A673 (cell line): Measurements from ENCODE around the gene KIF12. TPM values are rescaled to one million over a fixed set of nuclear protein-coding genes. Genes with fewer than 3 reads are reported as not detected.

Source experiments
- BruUV-seq: library from RNA; stranded (reverse); fragments of 400-500 nt; replicated peaks from 2 replicates; lab custom pipeline; 2021; lab: Mats Ljungman, UMichigan
- CTCF ChIA-PET: fragments of 300-600 bp; sonication (Branson Sonifier 250); formaldehyde crosslinking; loops from one replicate; lab custom pipeline; 2022; ENCODE audit warnings: antibody characterized with exemption; lab: Charles Lee
- POLR2A ChIA-PET: fragments of 300-600 bp; sonication (Branson Sonifier 250); formaldehyde crosslinking; loops from one replicate; lab custom pipeline; 2022; ENCODE audit warnings: antibody characterized with exemption; ENCODE audit not compliant: low non-redundant PET; lab: Charles Lee
- DNase-seq: peaks from one replicate; pipeline ENCODE4 v3.0.0-alpha.2; 2015; ENCODE audit warnings: low spot score
- H3K27ac ChIP-seq: fragments of 200-600 bp; sonication (generic); 2 replicates; pipeline ENCODE4 v1.5.1; 2016; ENCODE audit warnings: mixed run types, low read depth, mild to moderate bottlenecking, mixed read lengths, antibody characterized with exemption, low read length; ENCODE audit not compliant: poor library complexity, severe bottlenecking
- H3K27me3 ChIP-seq: fragments of 200-600 bp; sonication (generic); replicated peaks from 2 replicates; pipeline ENCODE4 v1.6.1; 2017; ENCODE audit warnings: mixed run types, low read depth, mild to moderate bottlenecking, mixed read lengths, antibody characterized with exemption, low read length; ENCODE audit not compliant: insufficient read depth, poor library complexity
- H3K36me3 ChIP-seq: fragments of 200-600 bp; sonication (generic); 2 replicates; pipeline ENCODE4 v1.6.1; 2016; ENCODE audit warnings: mixed run types, mild to moderate bottlenecking, mixed read lengths, antibody characterized with exemption, low read length; ENCODE audit not compliant: insufficient read depth, poor library complexity, severe bottlenecking
- H3K4me1 ChIP-seq: fragments of 200-600 bp; sonication (generic); 2 replicates; pipeline ENCODE4 v1.6.1; 2017; ENCODE audit warnings: mixed run types, mild to moderate bottlenecking, mixed read lengths, antibody characterized with exemption, low read length; ENCODE audit not compliant: insufficient read depth, poor library complexity, severe bottlenecking
- H3K4me3 ChIP-seq: fragments of 200-600 bp; sonication (generic); 2 replicates; pipeline ENCODE4 v1.5.1; 2016; ENCODE audit warnings: low read depth, mixed run types, mild to moderate bottlenecking, mixed read lengths, low read length; ENCODE audit not compliant: poor library complexity, severe bottlenecking
- H3K9me3 ChIP-seq: fragments of 200-600 bp; sonication (generic); 2 replicates; pipeline ENCODE4 v1.6.1; 2016; ENCODE audit warnings: mixed run types, low read depth, mild to moderate bottlenecking, mixed read lengths, antibody characterized with exemption, low read length; ENCODE audit not compliant: poor library complexity, severe bottlenecking
- EZH2 ChIP-seq: fragments of 200-600 bp; sonication (generic); IDR thresholded peaks from 2 replicates; pipeline ENCODE4 v1.6.1; 2017; ENCODE audit warnings: borderline replicate concordance, low read depth, mild to moderate bottlenecking, mixed read lengths, antibody characterized with exemption, low read length; ENCODE audit not compliant: poor library complexity, severe bottlenecking
- intact Hi-C: fragments of 100-400 bp; cut with micrococcal nuclease; formaldehyde crosslinking; loops from one replicate; pipeline ENCODE4 v1.10.0; 2022; ENCODE audit not compliant: unreplicated experiment
- total RNA-seq: library from RNA; stranded (reverse); gene quantifications from 2 replicates; pipeline ENCODE4 v1.2.3, GENCODE V29; 2021
- TF ChIP-seq, protein P1 (sequence below): fragments of 300-800, 200-600 bp; sonication (generic); conservative IDR thresholded peaks from 2 replicates; pipeline ENCODE4 v1.5.1; 2017; ENCODE audit warnings: low read depth, mild to moderate bottlenecking, antibody characterized with exemption, low read length, moderate library complexity, mixed read lengths

Gene KIF12
- total RNA-seq, 1 experiment from 2014 or later, result not detected

DNA sequence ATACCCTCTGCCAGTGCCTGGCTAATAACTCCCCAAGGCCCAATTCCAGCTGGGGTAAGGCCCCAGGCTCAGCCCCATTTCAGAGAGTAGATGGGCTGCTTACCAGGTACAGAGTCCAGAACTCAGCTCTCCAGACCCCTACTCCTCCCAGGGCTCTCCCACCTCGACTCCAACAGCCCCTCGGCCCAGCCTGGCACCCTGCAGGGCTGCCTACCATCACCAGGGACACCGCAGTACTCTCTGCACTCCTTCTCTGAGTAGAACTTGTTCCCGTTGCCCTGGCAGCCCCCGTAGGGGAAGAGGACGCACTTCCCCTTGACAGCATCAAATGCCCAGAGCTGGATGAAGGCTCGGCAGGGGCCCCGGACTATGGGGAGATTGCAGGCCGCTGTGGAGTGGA, 38.4 kb downstream of the KIF12 start:
- intact Hi-C loops, result no loop called here
- Histone ChIP-seq H3K27ac (no peak overlapping the region), H3K4me1 (no peaks in the 10 kb centered on the region), H3K27me3 (no peaks in the 10 kb centered on the region), H3K36me3 (no peaks in the 10 kb centered on the region), H3K4me3 (no peak overlapping the region), H3K9me3 (no peaks in the 10 kb centered on the region)
- POLR2A ChIA-PET, result no interaction called here
- BruUV-seq, result no TSS peak
- TF ChIP-seq, protein P1, sequence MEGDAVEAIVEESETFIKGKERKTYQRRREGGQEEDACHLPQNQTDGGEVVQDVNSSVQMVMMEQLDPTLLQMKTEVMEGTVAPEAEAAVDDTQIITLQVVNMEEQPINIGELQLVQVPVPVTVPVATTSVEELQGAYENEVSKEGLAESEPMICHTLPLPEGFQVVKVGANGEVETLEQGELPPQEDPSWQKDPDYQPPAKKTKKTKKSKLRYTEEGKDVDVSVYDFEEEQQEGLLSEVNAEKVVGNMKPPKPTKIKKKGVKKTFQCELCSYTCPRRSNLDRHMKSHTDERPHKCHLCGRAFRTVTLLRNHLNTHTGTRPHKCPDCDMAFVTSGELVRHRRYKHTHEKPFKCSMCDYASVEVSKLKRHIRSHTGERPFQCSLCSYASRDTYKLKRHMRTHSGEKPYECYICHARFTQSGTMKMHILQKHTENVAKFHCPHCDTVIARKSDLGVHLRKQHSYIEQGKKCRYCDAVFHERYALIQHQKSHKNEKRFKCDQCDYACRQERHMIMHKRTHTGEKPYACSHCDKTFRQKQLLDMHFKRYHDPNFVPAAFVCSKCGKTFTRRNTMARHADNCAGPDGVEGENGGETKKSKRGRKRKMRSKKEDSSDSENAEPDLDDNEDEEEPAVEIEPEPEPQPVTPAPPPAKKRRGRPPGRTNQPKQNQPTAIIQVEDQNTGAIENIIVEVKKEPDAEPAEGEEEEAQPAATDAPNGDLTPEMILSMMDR, result no peak
- no peak for TF ChIP-seq EZH2
- CTCF ChIA-PET, result no interaction called here
- DNase-seq, result no peak

DNA sequence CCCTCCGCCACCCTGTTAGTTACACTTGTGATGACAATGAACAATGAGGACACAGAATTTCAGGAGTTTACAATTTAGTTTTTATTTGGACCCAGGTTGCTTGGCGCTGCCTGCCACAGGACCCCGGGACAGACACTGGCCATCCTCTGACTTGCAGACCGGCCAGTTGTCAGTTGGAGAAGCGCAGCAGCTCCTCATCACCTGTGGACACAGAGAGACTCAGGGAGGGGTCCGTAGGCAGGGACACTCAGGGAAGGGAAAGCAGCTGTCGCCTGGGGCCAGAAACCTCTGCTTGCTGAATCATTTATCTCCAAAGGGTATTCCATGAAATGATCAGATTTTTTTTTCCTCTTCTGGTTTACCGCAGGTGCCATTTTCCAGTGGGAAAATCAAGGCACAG, 39.0 kb downstream of the KIF12 start:
- no peak overlapping the region for H3K4me3 ChIP-seq

GRCh38 chr9:114059047-114059803, 39.9 kb downstream of the KIF12 start:
- H3K4me3 ChIP-seq, result no peak overlapping the region
- ChIA-PET POLR2A (interaction anchor here (0.5 kb wide), 1 partner anchor 1592 kb away, joined by 3 read pairs; no protein-coding TSS in a partner anchor), CTCF (no interaction called here)
- no peaks in the 10 kb centered on the region for H3K36me3 ChIP-seq
- no peak overlapping the region for H3K27ac ChIP-seq
- BruUV-seq, result no TSS peak
- H3K27me3 ChIP-seq, result no peaks in the 10 kb centered on the region
- intact Hi-C loops, result no loop called here
- TF ChIP-seq, protein P1, result no peak
- no peak for TF ChIP-seq EZH2
- no peaks in the 10 kb centered on the region for H3K4me1 ChIP-seq
- H3K9me3 ChIP-seq, result no peaks in the 10 kb centered on the region
- DNase-seq, result no peak

More for the DNA sequence above, 39.0 kb downstream of the KIF12 start:
- ChIA-PET CTCF (no interaction called here), POLR2A (interaction anchor here (0.5 kb wide), 1 partner anchor 1591 kb away, joined by 3 read pairs; no protein-coding TSS in a partner anchor)
- no TSS peak for BruUV-seq
- TF ChIP-seq, protein P1, result no peak
- no peak for TF ChIP-seq EZH2
- no peak for DNase-seq
- intact Hi-C loops, result no loop called here
- Histone ChIP-seq H3K36me3 (no peaks in the 10 kb centered on the region), H3K27ac (no peak overlapping the region), H3K4me1 (no peaks in the 10 kb centered on the region), H3K27me3 (no peaks in the 10 kb centered on the region), H3K9me3 (no peaks in the 10 kb centered on the region)
